GM23338 (cell line): Measurements from ENCODE around the gene CRYZ. TPM values are rescaled to one million over a fixed set of nuclear protein-coding genes. Genes with fewer than 3 reads are reported as not detected.

ENCODE experiments used
- ATAC-seq: fragments of 200-7000 bp; cut with Tn5 transposase; 3 replicates; pipeline ENCODE4 v1.9.1; 2020
- DNase-seq: peaks from one replicate; pipeline ENCODE4 v3.0.0-alpha.2; 2015; ENCODE audit warnings: low spot score
- H2AFZ ChIP-seq: fragments of 200-600 bp; sonication (generic); 2 replicates; pipeline ENCODE4 v1.8.0; 2016; ENCODE audit warnings: antibody characterized with exemption, mild to moderate bottlenecking, moderate library complexity
- H3F3A ChIP-seq: fragments of 200-600 bp; sonication (generic); replicated peaks from 2 replicates; pipeline ENCODE4 v1.8.0; 2017; ENCODE audit warnings: antibody characterized with exemption, mixed run types, low read depth
- H3K27ac ChIP-seq: fragments of 200-600 bp; sonication (generic); 2 replicates; pipeline ENCODE4 v1.6.1; 2016; ENCODE audit warnings: low read depth
- H3K27me3 ChIP-seq: fragments of 200-600 bp; sonication (generic); 2 replicates; pipeline ENCODE4 v1.8.0; 2016; ENCODE audit warnings: mild to moderate bottlenecking, mixed run types, moderate library complexity; ENCODE audit not compliant: insufficient read depth
- H3K36me3 ChIP-seq: fragments of 200-600 bp; sonication (generic); 2 replicates; pipeline ENCODE4 v1.8.0; 2016; ENCODE audit warnings: mild to moderate bottlenecking; ENCODE audit not compliant: insufficient read depth
- H3K4me1 ChIP-seq: fragments of 200-600 bp; sonication (generic); 2 replicates; pipeline ENCODE4 v1.8.0; 2016; ENCODE audit warnings: mild to moderate bottlenecking, moderate library complexity; ENCODE audit not compliant: insufficient read depth
- H3K4me2 ChIP-seq: fragments of 200-600 bp; sonication (generic); 2 replicates; pipeline ENCODE4 v1.7.1; 2017; ENCODE audit warnings: mixed run types
- H3K4me3 ChIP-seq: fragments of 200-600 bp; sonication (generic); 2 replicates; pipeline ENCODE4 v1.6.1; 2016; ENCODE audit warnings: mixed run types
- H3K79me2 ChIP-seq: fragments of 200-600 bp; sonication (generic); replicated peaks from 2 replicates; pipeline ENCODE4 v1.8.0; 2017; ENCODE audit warnings: mild to moderate bottlenecking; ENCODE audit not compliant: insufficient read depth
- H3K9me2 ChIP-seq: fragments of 200-600 bp; sonication (generic); 2 replicates; pipeline ENCODE4 v1.8.0; 2017; ENCODE audit not compliant: insufficient read depth
- H4K20me1 ChIP-seq: fragments of 200-600 bp; sonication (generic); replicated peaks from 2 replicates; pipeline ENCODE4 v1.8.0; 2017; ENCODE audit warnings: mild to moderate bottlenecking; ENCODE audit not compliant: insufficient read depth
- H3K27ac Mint-ChIP-seq: 2 replicates; pipeline ENCODE4 v1.8.0; 2020; ENCODE audit warnings: inconsistent platforms, mild to moderate bottlenecking, moderate library complexity, mixed read lengths
- H3K27me3 Mint-ChIP-seq: 3 replicates; pipeline ENCODE4 v1.8.0; 2022; ENCODE audit warnings: low read depth, mild to moderate bottlenecking, moderate library complexity, mixed read lengths, inconsistent platforms; ENCODE audit not compliant: insufficient read depth, poor library complexity
- H3K36me3 Mint-ChIP-seq: 3 replicates; pipeline ENCODE4 v1.8.0; 2021; ENCODE audit warnings: low read depth, mild to moderate bottlenecking, inconsistent platforms, moderate library complexity, mixed read lengths
- H3K4me1 Mint-ChIP-seq: 3 replicates; pipeline ENCODE4 v1.8.0; 2020; ENCODE audit warnings: mild to moderate bottlenecking, inconsistent platforms, mixed read lengths
- H3K4me3 Mint-ChIP-seq: 3 replicates; pipeline ENCODE4 v1.8.0; 2021; ENCODE audit warnings: moderate library complexity, mild to moderate bottlenecking, inconsistent platforms, mixed read lengths
- H3K9me3 Mint-ChIP-seq: 3 replicates; pipeline ENCODE4 v1.8.0; 2020; ENCODE audit warnings: moderate library complexity, mild to moderate bottlenecking, inconsistent platforms, mixed read lengths
- CREB1 ChIP-seq: fragments of 250-450 bp; sonication (Bioruptor Pico); IDR thresholded peaks from 2 replicates; pipeline ENCODE4 v1.5.0; 2020; ENCODE audit warnings: low read depth, mild to moderate bottlenecking, moderate library complexity
- ETS1 ChIP-seq: IDR thresholded peaks from 2 replicates; pipeline ENCODE4 v1.6.1; 2016; ENCODE audit warnings: antibody characterized with exemption
- EZH2 ChIP-seq: fragments of 200-600 bp; sonication (generic); IDR thresholded peaks from one replicate; pipeline ENCODE4 v1.8.0; 2017; ENCODE audit warnings: antibody characterized with exemption, mild to moderate bottlenecking, low read depth; ENCODE audit not compliant: unreplicated experiment
- JUNB ChIP-seq: IDR thresholded peaks from one replicate; pipeline ENCODE4 v1.6.1; 2016; ENCODE audit warnings: antibody characterized with exemption; ENCODE audit not compliant: unreplicated experiment
- NANOG ChIP-seq: IDR thresholded peaks from 2 replicates; pipeline ENCODE4 v1.6.1; 2016; ENCODE audit warnings: antibody characterized with exemption, borderline replicate concordance
- POLR2AphosphoS5 ChIP-seq: IDR thresholded peaks from 2 replicates; pipeline ENCODE4 v1.6.1; 2016; ENCODE audit warnings: antibody characterized with exemption, low read depth
- STAT1 ChIP-seq: IDR thresholded peaks from one replicate; pipeline ENCODE4 v1.6.1; 2016; ENCODE audit warnings: antibody characterized with exemption; ENCODE audit not compliant: unreplicated experiment
- ZNF114 ChIP-seq: fragments of 250-450 bp; sonication (Bioruptor Pico); IDR thresholded peaks from 2 replicates; pipeline ENCODE4 v1.5.0; 2020; ENCODE audit warnings: mild to moderate bottlenecking, moderate library complexity
- ZNF462 ChIP-seq: fragments of 250-450 bp; sonication (Bioruptor Pico); IDR thresholded peaks from 2 replicates; pipeline ENCODE4 v1.5.0; 2020; ENCODE audit warnings: mild to moderate bottlenecking, moderate library complexity
- polyA plus RNA-seq: library from polyadenylated mRNA; unstranded; fragments of >200 nt; fragmentation: Nextera tagmentation; extraction: Ambion mirVana; gene quantifications from 2 replicates; pipeline ENCODE4 v1.2.1, GENCODE V29; 2016
- total RNA-seq: library from RNA; depleted of rRNA; stranded (reverse); fragments of >200 nt; shearing (Covaris generic); gene quantifications from 2 replicates; pipeline ENCODE4 v1.2.3, GENCODE V29; 2014
- TF ChIP-seq, protein P1 (sequence below), 2 experiments: fragments of 200-600 bp in 1 of 2; sonication (generic) in 1 of 2; conservative IDR thresholded peaks; 2 replicates each; pipeline versions ENCODE4 v1.5.1 to v1.6.1; 2016 to 2017; ENCODE audit warnings: antibody characterized with exemption in 2 of 2, low read depth in 2 of 2, mild to moderate bottlenecking in 2 of 2, moderate library complexity in 1 of 2

CRYZ gene
- total and polyA plus RNA-seq, 2 experiments from 2014 or later = 45.7 to 57.8 TPM

DNA sequence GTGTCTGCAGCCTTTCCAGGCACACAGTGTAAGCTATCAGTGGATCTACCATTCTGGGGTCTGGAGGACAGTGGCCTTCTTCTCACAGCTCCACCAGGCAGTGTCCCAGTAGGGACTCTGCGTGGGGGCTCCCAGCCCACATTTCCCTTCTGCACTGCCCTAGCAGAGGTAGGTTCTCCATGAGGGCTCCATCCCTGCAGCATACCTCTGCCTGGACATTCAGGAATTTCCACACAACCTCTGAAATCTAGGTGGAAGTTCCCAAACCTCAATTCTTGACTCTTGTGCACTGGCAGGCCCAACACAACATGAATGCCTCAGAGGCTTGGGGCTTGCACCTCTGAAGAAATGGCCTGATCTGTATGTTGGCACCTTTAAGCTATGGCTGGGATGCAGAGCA is 6.8 kb downstream of the CRYZ start (continued):
- no peak for TF ChIP-seq ZNF462 (CRISPR knock-in tag)
- TF ChIP-seq JUNB = no peak
- TF ChIP-seq, protein P1, sequence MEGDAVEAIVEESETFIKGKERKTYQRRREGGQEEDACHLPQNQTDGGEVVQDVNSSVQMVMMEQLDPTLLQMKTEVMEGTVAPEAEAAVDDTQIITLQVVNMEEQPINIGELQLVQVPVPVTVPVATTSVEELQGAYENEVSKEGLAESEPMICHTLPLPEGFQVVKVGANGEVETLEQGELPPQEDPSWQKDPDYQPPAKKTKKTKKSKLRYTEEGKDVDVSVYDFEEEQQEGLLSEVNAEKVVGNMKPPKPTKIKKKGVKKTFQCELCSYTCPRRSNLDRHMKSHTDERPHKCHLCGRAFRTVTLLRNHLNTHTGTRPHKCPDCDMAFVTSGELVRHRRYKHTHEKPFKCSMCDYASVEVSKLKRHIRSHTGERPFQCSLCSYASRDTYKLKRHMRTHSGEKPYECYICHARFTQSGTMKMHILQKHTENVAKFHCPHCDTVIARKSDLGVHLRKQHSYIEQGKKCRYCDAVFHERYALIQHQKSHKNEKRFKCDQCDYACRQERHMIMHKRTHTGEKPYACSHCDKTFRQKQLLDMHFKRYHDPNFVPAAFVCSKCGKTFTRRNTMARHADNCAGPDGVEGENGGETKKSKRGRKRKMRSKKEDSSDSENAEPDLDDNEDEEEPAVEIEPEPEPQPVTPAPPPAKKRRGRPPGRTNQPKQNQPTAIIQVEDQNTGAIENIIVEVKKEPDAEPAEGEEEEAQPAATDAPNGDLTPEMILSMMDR (conservative IDR thresholded peaks at IDR 0.05; ENCODE audit: low read depth in 2 of 2) = no peak
- TF ChIP-seq STAT1 = no peak
- no peak for TF ChIP-seq ETS1

GRCh38 chr1:74717626-74718025 is 15.2 kb downstream of the CRYZ start:
- H3K79me2 ChIP-seq = no peaks in the 10 kb centered on the region
- no peak overlapping the region for H3K4me3 ChIP-seq
- H3K4me2 ChIP-seq = no peak overlapping the region
- no peak overlapping the region for H2AFZ ChIP-seq
- H3K27ac ChIP-seq = no peak overlapping the region
- ATAC-seq (no peak), DNase-seq (no peak)
- 0 out of 2 replicates have a peak, but pooled peaks cover 5% of the 10 kb centered on the region for H4K20me1 ChIP-seq
- Mint-ChIP-seq H3K4me3 (no peak overlapping the region), H3K27me3 (no peaks in the 10 kb centered on the region), H3K9me3 (no peaks in the 10 kb centered on the region), H3K27ac (no peak overlapping the region), H3K4me1 (no peaks in the 10 kb centered on the region), H3K36me3 (peaks cover 15% of the 10 kb centered on the region)
- TF ChIP-seq, protein P1 (conservative IDR thresholded peaks at IDR 0.05; ENCODE audit: low read depth in 2 of 2) = no peak
- TF ChIP-seq STAT1 (no peak), ZNF114 (no peak), NANOG (no peak), ETS1 (no peak), POLR2AphosphoS5 (no peak), EZH2 (no peak), CREB1 (no peak)
- no peaks in the 10 kb centered on the region for H3K27me3 ChIP-seq
- no peaks in the 10 kb centered on the region for H3F3A ChIP-seq
- H3K4me1 ChIP-seq = peaks cover 9% of the 10 kb centered on the region; the same call in 1 of the 2 replicates
- 0 out of 2 replicates have a peak, but pooled peaks cover 23% of the 10 kb centered on the region for H3K36me3 ChIP-seq
- H3K9me2 ChIP-seq = no peaks in the 10 kb centered on the region
